HCT116 (cell line): Measurements from ENCODE around the gene CCDC15. TPM values are rescaled to one million over a fixed set of nuclear protein-coding genes. Genes with fewer than 3 reads are reported as not detected.

ENCODE experiments used
- ATAC-seq: fragments of 200-7000 bp; cut with Tn5 transposase; 2 replicates; pipeline ENCODE4 v1.9.1; 2020; ENCODE audit warnings: mild to moderate bottlenecking, moderate library complexity
- BruUV-seq: library from RNA; stranded (reverse); fragments of 400-500 nt; replicated peaks from 2 replicates; lab custom pipeline; 2021; lab: Mats Ljungman, UMichigan
- CTCF ChIA-PET: fragments of 300-600 bp; sonication (Branson Sonifier 250); formaldehyde crosslinking; loops from one replicate; lab custom pipeline; 2021; ENCODE audit warnings: antibody characterized with exemption; lab: Charles Lee
- POLR2A ChIA-PET: fragments of 300-600, 350-600 bp; sonication (Branson Sonifier 250); formaldehyde crosslinking; loops from one replicate; lab custom pipeline; 2021; ENCODE audit warnings: antibody characterized with exemption; lab: Charles Lee
- RAD21 ChIA-PET, 2 experiments: fragments of 300-600 bp; sonication (Branson Sonifier 250); formaldehyde crosslinking; loops; one replicate each; lab custom pipeline; 2023; ENCODE audit warnings: low total read pairs in 2 of 2; ENCODE audit not compliant: uncharacterized antibody in 2 of 2, unreplicated experiment in 2 of 2, low non-redundant PET in 1 of 2; lab: Charles Lee
- DNase-seq: peaks from one replicate; pipeline ENCODE4 v3.0.0-alpha.2; 2010; ENCODE audit warnings: low read depth, low spot score
- H2AFZ ChIP-seq: fragments of 200-600 bp; shearing (Covaris generic), sonication (generic); 2 replicates; pipeline ENCODE4 v1.6.1; 2017; ENCODE audit warnings: low read depth, mixed run types, mixed read lengths, antibody characterized with exemption, low read length; ENCODE audit not compliant: poor library complexity, severe bottlenecking
- H3K27ac ChIP-seq: 2 replicates; pipeline ENCODE4 v1.5.1; 2012; ENCODE audit warnings: low read depth, low read length
- H3K27me3 ChIP-seq: fragments of 200-600 bp; sonication (generic); 2 replicates; pipeline ENCODE4 v1.6.1; 2016; ENCODE audit warnings: mixed run types, low read length, mixed read lengths; ENCODE audit not compliant: insufficient read depth
- H3K36me3 ChIP-seq, 2 experiments: fragments of 200-500 bp in 1 of 2; fragments of 200-600 bp in 1 of 2; sonication (Bioruptor generic) in 1 of 2; sonication (generic) in 1 of 2; 2 replicates each; pipeline versions ENCODE4 v1.5.1 to v1.6.1; 2014 to 2016; ENCODE audit warnings: low read length in 2 of 2, inconsistent platforms in 1 of 2, mixed read lengths in 1 of 2, mixed run types in 1 of 2; ENCODE audit not compliant: insufficient read depth in 2 of 2, control insufficient read depth in 1 of 2
- H3K4me1 ChIP-seq, 2 experiments: fragments of 200-600 bp in 1 of 2; sonication (generic) in 1 of 2; 2 replicates each; pipeline versions ENCODE4 v1.5.1 to v1.6.1; 2012 to 2017; ENCODE audit warnings: low read length in 2 of 2, inconsistent platforms in 1 of 2, mild to moderate bottlenecking in 1 of 2, mixed read lengths in 1 of 2, mixed run types in 1 of 2, moderate library complexity in 1 of 2; ENCODE audit not compliant: insufficient read depth in 2 of 2, control insufficient read depth in 1 of 2
- H3K4me2 ChIP-seq: fragments of 200-600 bp; sonication (generic); 2 replicates; pipeline ENCODE4 v1.6.1; 2017; ENCODE audit warnings: mixed run types, low read length, mixed read lengths
- H3K4me3 ChIP-seq, 2 experiments: fragments of 200-600 bp in 1 of 2; sonication (generic) in 1 of 2; replicated peaks in 1 of 2; 2 replicates each; pipeline ENCODE4 v1.5.1; 2011 to 2016; ENCODE audit warnings: low read length in 2 of 2, control low read depth in 1 of 2, low read depth in 1 of 2, mild to moderate bottlenecking in 1 of 2, mixed read lengths in 1 of 2, mixed run types in 1 of 2
- H3K79me2 ChIP-seq: fragments of 200-600 bp; sonication (generic); 2 replicates; pipeline ENCODE4 v1.6.1; 2017; ENCODE audit warnings: mild to moderate bottlenecking, mixed run types, low read length, moderate library complexity, mixed read lengths; ENCODE audit not compliant: insufficient read depth
- H3K9ac ChIP-seq: fragments of 200-600 bp; sonication (generic); 2 replicates; pipeline ENCODE4 v1.6.1; 2016; ENCODE audit warnings: low read length, mixed read lengths
- H3K9me2 ChIP-seq: fragments of 200-600 bp; sonication (generic), shearing (Covaris generic); 2 replicates; pipeline ENCODE4 v1.6.1; 2017; ENCODE audit warnings: mixed run types, mild to moderate bottlenecking, moderate library complexity; ENCODE audit not compliant: insufficient read depth
- H3K9me3 ChIP-seq, 2 experiments: fragments of 200-500 bp in 1 of 2; fragments of 200-600 bp in 1 of 2; sonication (Bioruptor generic) in 1 of 2; sonication (generic) in 1 of 2; 2 replicates each; pipeline ENCODE4 v1.6.1; 2014 to 2017; ENCODE audit warnings: low read length in 2 of 2, mixed read lengths in 2 of 2, inconsistent platforms in 1 of 2, low read depth in 1 of 2, mild to moderate bottlenecking in 1 of 2, mixed run types in 1 of 2, moderate library complexity in 1 of 2; ENCODE audit not compliant: control insufficient read depth in 1 of 2, insufficient read depth in 1 of 2
- H4K20me1 ChIP-seq: fragments of 200-600 bp; sonication (generic), shearing (Covaris generic); 2 replicates; pipeline ENCODE4 v1.6.1; 2017; ENCODE audit warnings: mixed run types, mild to moderate bottlenecking, moderate library complexity; ENCODE audit not compliant: insufficient read depth
- CBX3 ChIP-seq: IDR thresholded peaks from 2 replicates; pipeline ENCODE4 v1.6.1; 2012; ENCODE audit warnings: low read depth
- EGR1 ChIP-seq: IDR thresholded peaks from 2 replicates; pipeline ENCODE4 v1.6.1; 2012; ENCODE audit warnings: low read depth
- ELF1 ChIP-seq: IDR thresholded peaks from 2 replicates; pipeline ENCODE4 v1.6.1; 2012; ENCODE audit warnings: low read depth, borderline replicate concordance
- EZH2 ChIP-seq: fragments of 200-600 bp; sonication (generic); IDR thresholded peaks from 2 replicates; pipeline ENCODE4 v1.6.1; 2017; ENCODE audit warnings: antibody characterized with exemption, mixed run types
- EZH2phosphoT487 ChIP-seq: fragments of 200-600 bp; IDR thresholded peaks from 2 replicates; pipeline ENCODE4 v1.6.1; 2018; ENCODE audit warnings: antibody characterized with exemption, borderline replicate concordance
- FOSL1 ChIP-seq: IDR thresholded peaks from 2 replicates; pipeline ENCODE4 v1.6.1; 2012; ENCODE audit warnings: low read depth
- POLR2AphosphoS5 ChIP-seq: IDR thresholded peaks from 2 replicates; pipeline ENCODE4 v1.6.1; 2011; ENCODE audit warnings: mild to moderate bottlenecking, low read depth, low read length, moderate library complexity
- SIN3A ChIP-seq: IDR thresholded peaks from 2 replicates; pipeline ENCODE4 v1.6.1; 2012; ENCODE audit warnings: low read depth
- SP1 ChIP-seq: IDR thresholded peaks from 2 replicates; pipeline ENCODE4 v1.6.1; 2012; ENCODE audit warnings: low read depth
- SRF ChIP-seq: IDR thresholded peaks from 2 replicates; pipeline ENCODE4 v1.6.1; 2012; ENCODE audit warnings: low read depth
- intact Hi-C: fragments of 100-400 bp; cut with micrococcal nuclease; formaldehyde crosslinking; loops from 2 replicates; pipeline ENCODE4 v1.10.0; 2022
- total RNA-seq: library from RNA; stranded (reverse); gene quantifications from one replicate; pipeline ENCODE4 v1.2.1, GENCODE V29; 2021; ENCODE audit not compliant: unreplicated experiment
- TF ChIP-seq, protein P1 (sequence below): IDR thresholded peaks from 2 replicates; pipeline ENCODE4 v1.6.1; 2012

The CCDC15 gene
- total RNA-seq, 1 experiment from 2014 or later, result 2.4 TPM

DNA sequence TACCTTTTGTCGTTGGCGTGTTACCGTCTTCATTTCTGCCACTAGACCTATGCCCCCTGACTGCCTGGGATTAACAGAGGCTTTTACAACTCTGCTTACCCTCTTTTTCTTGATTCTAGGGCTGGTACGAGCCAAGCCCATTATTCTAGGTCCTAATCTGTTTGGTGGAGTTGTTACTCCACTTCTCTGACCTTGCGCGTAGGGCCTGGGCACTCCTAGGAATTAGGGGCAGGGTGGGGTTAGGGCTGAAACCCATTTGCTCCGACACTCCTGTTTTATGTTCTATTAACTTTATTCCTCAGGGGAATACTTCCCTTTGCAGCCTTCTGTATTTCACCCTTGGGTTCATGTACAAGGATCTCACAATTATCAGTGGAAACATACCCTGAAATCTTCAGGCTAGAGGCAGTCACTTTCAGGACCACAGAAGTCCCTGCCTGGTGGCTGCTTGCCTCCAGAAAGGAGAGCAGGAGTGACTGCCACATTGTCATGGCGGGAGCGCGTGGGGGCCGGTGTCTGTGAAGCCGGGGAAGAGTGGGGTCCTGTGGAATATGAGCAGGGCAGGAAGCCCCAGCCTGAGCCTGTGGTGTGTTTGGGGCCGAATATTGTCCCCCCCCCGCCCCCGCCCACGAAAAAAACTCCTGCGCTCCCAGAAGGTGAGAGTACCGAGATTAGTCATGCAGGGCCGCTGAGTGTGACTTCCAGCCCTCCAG lies 108.4 kb downstream of the CCDC15 start:
- ChIA-PET RAD21 (interaction anchor here in 1 of 2 experiments (0.8 kb wide), 1 partner anchor 17 kb away, joined by 3 read pairs; no protein-coding TSS in a partner anchor), POLR2A (no interaction called here), CTCF (no interaction called here)
- Histone ChIP-seq H3K4me3 (peak overlapping the region; percentile 53 to 68), H4K20me1 (no peaks in the 10 kb centered on the region), H3K9me2 (no peaks in the 10 kb centered on the region), H3K27ac (no peak overlapping the region; the same call in 1 of the 2 replicates), H3K4me1 (peaks cover 0 to 25% of the 10 kb centered on the region in 2 experiments; a peak in 2 of 4 replicates), H2AFZ (peak overlapping the region; percentile 57), H3K79me2 (no peaks in the 10 kb centered on the region), H3K4me2 (peak overlapping the region; percentile 97), H3K9me3 (no peaks in the 10 kb centered on the region), H3K36me3 (no peaks in the 10 kb centered on the region), H3K9ac (peak overlapping the region; percentile 62), H3K27me3 (no peaks in the 10 kb centered on the region)
- ATAC-seq, result peak; percentile 35
- peak; percentile 60 for TF ChIP-seq EGR1
- no peak for TF ChIP-seq EZH2phosphoT487
- BruUV-seq, result no TSS peak
- intact Hi-C loops, result no loop called here
- DNase-seq, result no peak

GRCh38 chr11:125062931-125063428 lies 109.0 kb downstream of the CCDC15 start, which contains the start of gene SLC37A2:
Gene SLC37A2, plus strand, starts transcription at chr11:125063305. Its CDS starts 63 bp downstream, at chr11:125063368.
- no peaks in the 10 kb centered on the region for H3K36me3 ChIP-seq
- no peaks in the 10 kb centered on the region for H3K9me2 ChIP-seq
- H3K4me3 ChIP-seq, result peak within 1 kb of the TSS; percentile 53 to 68
- H3K9me3 ChIP-seq, result no peaks in the 10 kb centered on the region
- no peaks in the 10 kb centered on the region for H3K79me2 ChIP-seq
- TF ChIP-seq SP1 (no peak), SRF (no peak), EZH2 (no peak), POLR2AphosphoS5 (peak; percentile 65), FOSL1 (no peak), SIN3A (peak; percentile 17; the same call in 1 of the 2 replicates), CBX3 (peak; percentile 69; the same call in 1 of the 2 replicates), EZH2phosphoT487 (no peak), ELF1 (no peak)
- TF ChIP-seq, protein P1, sequence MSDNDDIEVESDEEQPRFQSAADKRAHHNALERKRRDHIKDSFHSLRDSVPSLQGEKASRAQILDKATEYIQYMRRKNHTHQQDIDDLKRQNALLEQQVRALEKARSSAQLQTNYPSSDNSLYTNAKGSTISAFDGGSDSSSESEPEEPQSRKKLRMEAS, result peak; percentile 82; the same call in 1 of the 2 replicates
- peaks cover 0 to 25% of the 10 kb centered on the region in 2 experiments; a peak in 2 of 4 replicates for H3K4me1 ChIP-seq
- H3K4me2 ChIP-seq, result peak within 1 kb of the TSS; percentile 97
- H3K9ac ChIP-seq, result peak within 1 kb of the TSS; percentile 62
- ChIA-PET CTCF (no interaction called here), POLR2A (no interaction called here), RAD21 (interaction anchor here in 1 of 2 experiments (0.8 kb wide), 1 partner anchor 17 kb away, joined by 3 read pairs; no protein-coding TSS in a partner anchor)
- H3K27ac ChIP-seq, result no peak within 1 kb of the TSS; the same call in 1 of the 2 replicates
- no peaks in the 10 kb centered on the region for H3K27me3 ChIP-seq
- no TSS peak for BruUV-seq
- intact Hi-C loops, result no loop called here
- no peak for DNase-seq
- no peaks in the 10 kb centered on the region for H4K20me1 ChIP-seq
- peak within 1 kb of the TSS; percentile 57 for H2AFZ ChIP-seq
- ATAC-seq, result peak; percentile 93
